Anterior cingulate cortex (tissue), 58 donors: ENCODE data around the gene ZNF778.
A peak's percentile ranks its signal among the peaks of the same experiment; 100 is the strongest.
"Not testable (repeated sequence)": the region's sequence is repeated elsewhere in the genome, so short reads cannot be mapped to it uniquely, and the experiment has no call there.

Experiments used
- DNase-seq, 58 donors: peaks; one replicate each; lab custom pipeline; 2025; lab: John Stamatoyannopoulos, UW

Gene ZNF778

DNA sequence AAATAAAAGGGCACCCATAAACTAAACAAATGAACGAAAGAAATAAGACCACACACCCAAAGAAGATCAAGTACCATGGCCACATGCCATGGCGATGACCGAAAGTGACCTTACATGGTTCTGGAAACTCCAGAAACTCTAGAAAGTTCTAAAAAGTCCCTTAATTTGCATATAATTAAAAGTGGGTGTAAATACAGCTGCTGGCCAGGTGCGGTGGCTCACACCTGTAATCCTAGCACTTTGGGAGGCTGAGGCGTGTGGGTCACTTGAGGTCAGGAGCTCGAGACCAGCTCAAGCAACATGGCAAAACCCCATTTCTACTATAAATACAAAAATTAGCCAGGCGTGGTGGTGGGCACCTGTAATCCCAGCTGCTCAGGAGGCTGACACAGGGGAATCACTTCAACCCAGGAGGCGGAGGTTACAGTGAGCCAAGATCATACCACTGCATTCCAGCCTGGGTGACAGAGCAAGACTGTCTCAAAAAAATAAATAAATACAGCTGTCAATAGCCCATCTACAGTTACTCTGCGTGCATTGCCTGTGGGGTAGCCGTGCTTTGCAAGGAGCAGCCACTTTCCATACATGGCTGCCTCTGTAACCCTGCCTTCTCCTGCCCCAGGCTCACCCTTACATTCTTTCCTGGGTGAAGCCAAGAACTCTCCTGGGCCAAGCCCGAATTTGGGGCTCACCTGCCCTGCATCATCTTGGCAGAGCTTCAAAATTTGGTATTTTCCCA is 7.2 kb upstream of the ZNF778 start:
- DNase-seq, result no peak

DNA sequence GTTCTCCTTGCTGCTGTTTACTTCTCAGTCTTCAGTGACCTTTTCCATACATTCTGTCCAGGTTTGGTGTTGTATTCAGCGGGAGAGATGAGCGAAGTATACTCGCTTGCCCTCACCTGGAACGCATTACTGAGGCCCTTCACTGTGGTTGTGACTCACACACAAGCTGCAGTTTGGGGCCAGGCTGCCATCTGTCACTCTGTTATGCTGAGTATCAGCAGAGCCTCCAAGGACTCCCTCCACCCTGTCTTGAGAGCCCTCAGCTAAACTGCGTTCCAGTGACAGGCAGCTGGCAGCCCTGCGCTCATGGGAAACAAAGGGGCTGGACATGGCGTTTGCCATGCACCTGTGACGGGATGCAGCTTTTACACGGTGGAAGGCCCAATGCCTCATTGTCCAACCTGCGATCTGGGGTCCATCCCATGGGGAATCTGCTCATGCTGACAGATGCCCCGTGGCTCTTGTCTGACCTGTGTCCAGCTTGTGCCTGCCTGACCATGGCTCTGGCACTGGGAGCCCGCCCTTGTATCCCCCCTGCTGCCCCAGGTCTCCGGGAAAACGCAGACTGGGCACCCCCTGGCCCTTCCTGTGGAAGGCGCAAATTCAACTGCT is 6.5 kb upstream of the ZNF778 start:
- DNase-seq, result no peak

DNA sequence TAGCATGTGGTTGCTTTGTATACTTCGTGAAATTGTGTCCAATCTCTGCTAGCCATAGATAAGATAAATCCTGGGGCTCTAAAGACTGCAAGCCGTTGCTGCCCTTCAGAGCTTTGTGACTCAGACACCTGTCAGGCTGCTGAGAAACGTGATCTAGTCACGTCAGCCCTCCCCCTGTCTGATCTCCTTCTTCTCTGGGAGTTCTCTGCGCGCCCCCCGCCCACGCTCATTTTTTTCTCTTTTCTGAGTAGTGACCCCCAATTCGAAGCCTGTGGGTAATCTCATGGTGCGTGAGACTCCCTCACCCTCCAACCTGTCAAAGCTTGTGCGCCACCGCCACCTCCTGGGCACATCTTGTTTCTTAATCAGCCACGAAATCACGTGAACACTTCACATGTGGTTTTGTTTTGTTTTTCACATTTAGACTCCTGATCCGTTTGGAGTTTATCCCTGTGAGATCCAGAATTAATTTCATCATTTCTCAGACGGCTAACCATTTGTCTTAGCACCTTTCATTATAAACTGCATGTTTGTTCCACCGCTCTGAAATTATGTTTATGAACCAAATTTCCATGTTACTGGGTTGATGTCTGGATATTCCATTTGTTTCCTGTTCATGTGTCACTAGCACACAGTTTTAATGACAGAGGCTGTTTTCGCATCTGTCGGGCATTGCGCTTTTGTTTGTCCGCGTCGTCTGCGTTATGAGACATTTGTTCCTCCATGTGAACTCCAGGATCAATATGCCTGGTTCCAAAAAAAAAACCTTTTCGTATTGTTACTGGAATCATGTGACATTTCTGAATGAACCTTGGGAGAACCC is 977 bp upstream of the ZNF778 start:
- peak in 54 of 58 donors; percentile 15 to 82 (median 51) for DNase-seq

DNA sequence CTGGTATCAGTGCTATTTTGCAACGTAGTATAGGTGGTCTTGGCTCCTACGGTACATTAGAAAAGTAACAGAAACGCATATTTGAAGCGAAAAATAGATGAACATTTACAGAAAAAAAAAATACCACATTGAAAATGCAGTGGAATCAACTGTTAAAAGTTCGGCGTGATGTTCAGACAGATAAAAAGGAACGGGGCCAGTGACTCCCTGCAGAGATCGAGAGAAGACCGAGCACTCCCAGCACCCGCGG is 440 bp upstream of the ZNF778 start:
- DNase-seq, result no peak

DNA sequence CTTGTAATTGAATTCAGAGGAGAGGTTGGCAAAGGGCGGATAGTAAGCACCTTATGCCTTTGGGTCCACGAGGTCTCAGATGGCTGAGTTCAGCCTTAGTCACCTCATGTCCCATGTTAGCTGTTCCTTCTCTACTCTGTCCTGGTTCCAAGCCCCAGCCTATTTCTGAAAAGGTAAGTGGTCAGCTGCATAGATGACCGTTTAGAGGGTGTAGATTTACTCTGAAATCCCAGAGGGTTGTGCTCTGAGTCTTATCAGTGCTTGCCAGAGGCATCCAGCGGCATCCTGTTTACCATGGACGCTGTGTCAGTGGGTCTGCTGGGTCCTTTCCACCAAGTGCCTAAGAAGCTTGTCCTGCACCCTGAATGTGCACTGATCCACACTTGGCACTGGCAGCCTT is 1.9 kb downstream of the ZNF778 start:
- no peak for DNase-seq

DNA sequence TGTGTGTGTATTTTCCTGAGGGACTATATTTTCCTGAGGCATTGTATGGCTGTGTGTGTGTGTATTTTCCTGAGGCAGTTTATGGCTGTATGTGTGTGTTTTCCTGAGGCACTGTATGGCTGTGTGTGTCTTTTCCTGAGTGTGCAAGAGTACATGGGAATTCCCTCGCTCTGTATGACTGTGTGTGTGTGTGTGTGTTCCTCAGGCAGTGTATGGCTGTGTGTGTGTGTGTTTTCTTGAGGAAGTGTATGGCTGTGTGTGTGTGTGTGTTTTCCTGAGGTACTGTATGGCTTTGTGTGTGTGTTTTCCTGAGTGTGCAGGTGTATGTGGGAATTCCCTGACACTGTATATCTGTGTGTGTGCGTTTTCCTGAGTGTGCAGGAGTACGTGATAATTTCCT is 4.1 kb downstream of the ZNF778 start:
- DNase-seq, result no peak

DNA sequence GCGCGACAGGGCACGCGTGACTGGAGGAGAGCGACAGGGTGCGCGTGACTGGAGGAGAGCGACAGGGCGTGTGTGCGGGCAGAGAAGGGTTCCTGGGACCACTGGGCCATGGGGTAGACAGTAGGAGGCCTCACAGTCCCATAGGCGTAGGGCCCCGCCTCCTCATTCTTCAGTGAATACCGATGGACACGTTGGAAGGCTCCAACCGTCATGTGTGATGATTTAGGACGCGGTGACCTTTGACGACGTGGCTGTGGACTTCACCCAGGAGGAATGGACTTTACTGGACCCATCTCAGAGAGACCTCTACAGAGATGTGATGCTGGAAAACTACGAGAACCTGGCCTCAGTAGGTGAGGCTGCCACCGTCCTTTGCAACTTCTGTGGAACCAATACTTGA is 5.4 kb downstream of the ZNF778 start:
- DNase-seq, result no peak

DNA sequence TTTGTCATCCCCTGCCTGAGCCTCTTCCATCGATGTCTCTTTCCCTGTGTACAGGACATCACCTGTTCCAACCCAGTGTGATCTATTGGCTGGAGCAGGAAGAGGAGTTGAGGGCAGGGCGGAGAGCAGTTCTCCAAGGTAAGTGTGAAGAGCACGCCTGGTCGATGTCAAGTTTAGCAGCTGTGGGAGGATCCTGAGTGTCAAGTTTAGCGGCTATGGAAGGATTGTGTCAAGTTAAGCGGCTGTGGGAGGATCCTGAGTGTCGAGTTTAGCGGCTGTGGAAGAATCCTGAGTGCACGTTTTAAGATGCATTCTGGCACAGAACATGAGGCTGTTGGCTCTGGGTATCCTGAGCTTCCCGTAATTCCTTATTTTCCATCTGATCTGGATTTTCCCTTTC is 7.2 kb downstream of the ZNF778 start:
- no peak for DNase-seq

DNA sequence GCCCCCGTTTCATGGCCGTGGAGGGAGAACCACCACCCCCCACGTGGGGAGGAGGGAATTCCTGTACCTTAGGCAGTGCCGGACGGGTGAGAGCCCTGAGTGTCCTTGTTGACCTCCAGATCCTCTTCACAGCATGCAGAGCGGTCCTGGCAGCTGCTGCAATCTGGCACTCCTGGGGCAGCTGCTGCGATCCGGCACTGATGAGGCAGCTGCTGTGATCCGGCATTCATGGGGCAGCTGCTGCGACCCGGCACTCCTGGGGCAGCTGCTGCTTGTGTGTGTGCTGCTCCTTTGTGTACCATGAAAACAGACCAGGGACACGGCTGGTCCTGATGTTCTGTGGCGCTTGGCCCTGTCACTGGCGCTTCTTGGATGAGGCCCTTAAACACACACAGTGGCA is 12.8 kb downstream of the ZNF778 start:
- peak in 4 of 58 donors; percentile 6 to 24 (median 11) for DNase-seq

DNA sequence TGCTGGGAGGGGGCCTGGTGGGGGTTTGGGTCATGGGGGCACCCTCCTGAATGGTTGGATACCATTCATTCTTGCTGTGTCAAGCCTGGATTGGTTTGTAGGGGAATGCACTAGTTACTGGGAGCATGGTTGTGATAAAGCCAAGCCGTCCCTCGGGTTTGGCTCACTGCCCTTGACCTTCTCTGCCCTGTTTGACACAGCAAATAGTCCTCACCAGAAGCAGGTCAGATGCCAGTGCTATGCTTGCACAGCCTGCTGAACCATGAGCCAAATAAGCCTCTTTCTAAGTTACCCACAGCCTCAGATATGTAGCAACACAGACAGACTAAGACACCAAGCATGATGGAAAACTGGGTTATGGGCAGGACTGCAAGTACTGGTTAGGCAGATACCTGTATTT is 14.6 kb downstream of the ZNF778 start:
- no peak for DNase-seq

DNA sequence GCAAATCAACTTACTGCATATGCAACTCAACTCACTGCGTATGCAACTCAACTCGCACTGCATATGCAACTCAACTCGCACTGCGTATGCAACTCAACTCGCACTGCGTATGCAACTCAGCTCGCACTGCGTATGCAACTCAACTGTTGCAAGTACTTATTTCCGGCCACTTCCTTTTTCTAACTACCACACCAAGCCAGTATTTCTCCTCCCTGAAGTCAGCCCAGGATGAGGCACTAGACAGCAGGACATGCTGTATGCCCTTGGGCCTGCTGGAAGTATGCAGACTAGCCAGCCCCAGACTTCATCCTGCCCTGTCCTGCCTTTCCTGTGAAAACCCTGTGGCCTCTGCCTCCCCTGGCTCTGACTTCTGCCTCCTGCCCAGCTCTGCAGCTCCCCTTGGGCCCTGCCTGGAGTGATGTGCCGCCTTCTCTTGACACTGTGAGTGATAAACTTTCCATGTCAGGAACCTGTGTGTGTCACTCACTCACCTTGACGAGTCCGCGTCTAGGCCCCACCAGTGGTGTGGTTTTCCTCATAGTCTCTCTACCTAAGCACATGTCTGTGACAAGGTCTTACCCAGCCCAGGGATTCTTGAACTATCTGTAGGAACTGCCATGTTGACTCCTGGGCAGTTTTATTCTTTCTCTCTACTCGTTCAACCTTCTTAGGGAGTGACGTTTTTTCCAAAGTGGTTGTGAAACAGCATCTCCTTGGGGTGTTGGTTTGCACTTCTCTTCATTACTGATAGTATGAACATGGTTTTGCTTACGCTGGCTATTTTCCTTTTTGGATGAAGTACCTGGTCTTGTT is 16.4 kb downstream of the ZNF778 start:
- no peak for DNase-seq

DNA sequence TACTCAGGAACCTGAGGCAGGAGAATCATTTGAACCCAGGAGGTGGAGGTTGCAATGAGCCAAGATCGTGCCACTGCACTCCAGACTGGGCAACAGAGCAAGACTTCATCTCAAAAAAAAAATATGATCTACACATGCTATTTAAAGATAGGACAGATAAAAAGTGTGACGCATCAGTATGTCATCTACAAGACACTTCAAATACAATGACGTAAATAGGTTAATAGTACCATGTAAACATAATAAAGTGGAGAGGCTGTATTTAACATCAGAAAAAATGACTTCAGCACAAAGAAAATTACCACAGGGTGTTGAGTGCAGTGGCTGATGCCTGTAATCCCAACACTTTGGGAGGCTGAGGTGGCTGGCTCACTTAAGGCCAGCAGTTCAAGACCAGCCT is 20.2 kb downstream of the ZNF778 start:
- DNase-seq, result no peak

DNA sequence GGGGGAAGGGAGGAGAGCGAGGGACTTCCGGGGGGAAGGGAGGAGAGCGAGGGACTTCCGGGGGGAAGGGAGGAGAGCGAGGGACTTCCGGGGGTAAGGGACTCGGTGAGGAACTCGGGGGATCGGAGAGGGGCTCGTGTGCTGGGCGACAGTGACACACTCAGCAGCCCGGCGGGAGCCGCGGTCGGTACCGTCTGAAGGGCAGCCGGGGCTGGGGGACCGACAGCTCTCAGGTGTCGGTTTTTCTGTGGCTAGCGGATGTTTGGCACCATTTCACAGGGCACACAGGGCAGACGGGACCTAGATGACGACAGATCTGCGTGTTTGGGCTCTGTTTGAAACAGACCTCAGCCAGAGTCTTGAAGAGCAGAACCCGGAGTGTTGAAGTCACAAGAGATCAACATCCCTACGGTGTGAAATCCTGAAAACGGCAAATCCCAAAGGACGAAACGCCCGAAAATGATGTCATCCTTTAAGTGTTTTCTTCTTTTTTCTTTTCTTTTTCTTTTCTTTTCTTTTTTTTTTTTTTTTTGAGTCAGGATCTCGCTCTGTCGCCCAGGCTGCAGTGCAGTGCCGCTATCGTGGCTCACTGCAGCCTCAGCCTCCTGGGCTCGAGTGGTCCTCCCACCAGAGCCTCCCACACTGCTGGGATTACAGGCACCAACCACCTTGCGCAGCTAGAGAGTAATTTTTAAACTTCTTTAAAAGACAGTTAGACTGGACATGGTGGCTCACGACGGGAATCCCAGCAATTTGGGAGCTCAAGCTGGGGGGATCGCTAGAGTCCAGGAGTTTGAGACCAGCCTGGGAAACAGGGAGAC is 23.9 kb downstream of the ZNF778 start:
- peak in 57 of 58 donors; percentile 17 to 89 (median 66) for DNase-seq

DNA sequence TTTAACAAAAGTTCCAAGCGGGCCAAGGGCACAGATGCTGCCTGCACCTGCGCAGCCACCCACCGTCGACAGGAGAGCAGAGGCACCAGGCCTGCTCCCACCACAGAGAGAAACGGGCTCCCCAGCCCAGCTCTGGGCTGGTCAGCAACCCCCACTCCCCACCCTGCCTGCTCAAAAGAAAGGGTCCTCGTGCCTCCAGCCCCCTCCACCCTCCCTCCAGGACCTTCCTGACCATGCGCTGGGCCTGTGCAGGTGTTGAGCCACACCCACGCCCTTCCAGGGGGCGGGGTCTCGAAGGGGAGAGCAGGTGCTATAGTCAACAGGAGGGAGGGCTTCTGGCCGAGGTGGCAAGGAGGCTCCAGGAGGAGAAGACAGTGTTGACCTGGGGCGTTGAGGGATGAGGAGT is 25.3 kb downstream of the ZNF778 start:
- no peak for DNase-seq

DNA sequence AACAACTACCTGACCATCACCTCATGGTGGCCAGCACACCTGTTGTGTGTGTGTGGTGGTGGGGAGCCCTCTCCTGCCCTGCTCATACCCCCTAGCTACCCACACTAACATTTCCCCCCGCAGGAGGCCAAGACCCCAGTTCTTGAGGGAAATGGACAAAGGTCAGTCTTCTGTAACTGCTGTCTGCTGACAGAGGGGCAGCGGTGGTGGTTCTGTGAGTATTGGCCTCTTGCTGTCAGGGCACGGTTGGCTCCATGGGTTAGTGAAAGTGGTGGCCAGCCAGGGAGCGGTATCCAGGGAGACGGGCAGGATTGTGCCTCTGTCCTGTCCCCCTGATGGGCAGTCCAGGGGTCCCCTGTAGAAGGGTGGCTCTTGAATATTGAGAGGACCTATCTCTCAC is 26.2 kb downstream of the ZNF778 start:
- no peak for DNase-seq

DNA sequence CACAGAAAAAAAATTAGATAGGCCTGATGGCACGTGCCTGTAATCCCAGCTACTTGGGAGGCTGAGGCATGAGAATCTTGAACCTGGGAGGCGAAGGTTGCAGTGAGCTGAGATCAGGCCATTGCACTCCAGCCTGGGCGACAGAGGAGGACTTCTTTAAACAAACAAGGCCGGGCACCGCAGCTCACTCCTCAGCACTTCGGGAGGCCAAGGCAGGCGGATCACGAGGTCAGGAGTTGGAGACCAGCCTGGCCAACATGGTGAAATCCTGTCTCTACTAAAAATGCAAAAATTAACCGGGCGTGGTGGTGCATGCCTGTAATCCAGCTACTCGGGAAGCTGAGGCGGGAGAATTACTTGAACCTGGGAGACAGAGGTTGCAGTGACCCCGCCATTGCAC is 26.8 kb downstream of the ZNF778 start:
- not testable (repeated sequence) for DNase-seq

DNA sequence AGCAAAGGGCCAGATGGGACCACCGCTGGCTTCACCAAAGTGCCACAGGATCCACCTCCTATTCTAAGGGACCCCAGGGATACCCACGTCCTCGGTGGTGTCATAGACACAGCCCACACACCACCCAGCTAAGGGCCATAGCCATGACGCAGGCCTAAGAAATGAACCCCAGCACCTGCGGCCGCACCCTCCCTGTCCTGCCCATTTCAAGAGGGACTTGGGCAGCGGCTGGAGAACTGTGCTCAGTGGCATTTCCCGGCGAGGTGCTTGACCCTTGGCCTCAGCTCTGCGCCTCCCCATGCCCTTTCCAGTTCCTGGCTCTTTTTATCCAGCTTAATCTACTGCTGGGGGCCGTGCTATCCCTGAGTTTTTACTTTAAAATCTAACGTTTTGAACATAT is 27.3 kb downstream of the ZNF778 start:
- no peak for DNase-seq

DNA sequence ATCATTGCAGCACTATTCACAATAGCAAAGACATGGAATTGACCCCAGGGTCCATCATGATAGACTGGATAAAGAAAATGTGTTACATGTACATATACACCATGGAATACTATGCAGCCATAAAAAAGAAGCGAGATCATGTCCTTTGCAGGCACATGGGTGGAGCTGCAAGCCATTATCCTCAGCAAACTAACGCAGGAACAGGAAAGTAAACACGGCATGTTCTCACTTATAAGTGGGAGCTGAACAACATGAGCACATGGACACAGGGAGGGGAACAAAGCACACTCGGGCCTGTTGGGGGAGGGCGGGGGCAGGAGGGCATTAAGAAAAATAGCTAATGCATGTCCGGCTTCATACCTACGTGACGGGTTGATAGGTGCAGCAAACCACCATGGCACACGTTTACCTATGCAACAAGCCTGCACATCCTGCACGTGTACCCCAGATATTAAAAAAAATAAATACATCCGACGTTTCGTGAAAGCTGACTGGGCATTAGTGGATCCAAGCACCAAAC is 28.9 kb downstream of the ZNF778 start:
- no peak for DNase-seq

DNA sequence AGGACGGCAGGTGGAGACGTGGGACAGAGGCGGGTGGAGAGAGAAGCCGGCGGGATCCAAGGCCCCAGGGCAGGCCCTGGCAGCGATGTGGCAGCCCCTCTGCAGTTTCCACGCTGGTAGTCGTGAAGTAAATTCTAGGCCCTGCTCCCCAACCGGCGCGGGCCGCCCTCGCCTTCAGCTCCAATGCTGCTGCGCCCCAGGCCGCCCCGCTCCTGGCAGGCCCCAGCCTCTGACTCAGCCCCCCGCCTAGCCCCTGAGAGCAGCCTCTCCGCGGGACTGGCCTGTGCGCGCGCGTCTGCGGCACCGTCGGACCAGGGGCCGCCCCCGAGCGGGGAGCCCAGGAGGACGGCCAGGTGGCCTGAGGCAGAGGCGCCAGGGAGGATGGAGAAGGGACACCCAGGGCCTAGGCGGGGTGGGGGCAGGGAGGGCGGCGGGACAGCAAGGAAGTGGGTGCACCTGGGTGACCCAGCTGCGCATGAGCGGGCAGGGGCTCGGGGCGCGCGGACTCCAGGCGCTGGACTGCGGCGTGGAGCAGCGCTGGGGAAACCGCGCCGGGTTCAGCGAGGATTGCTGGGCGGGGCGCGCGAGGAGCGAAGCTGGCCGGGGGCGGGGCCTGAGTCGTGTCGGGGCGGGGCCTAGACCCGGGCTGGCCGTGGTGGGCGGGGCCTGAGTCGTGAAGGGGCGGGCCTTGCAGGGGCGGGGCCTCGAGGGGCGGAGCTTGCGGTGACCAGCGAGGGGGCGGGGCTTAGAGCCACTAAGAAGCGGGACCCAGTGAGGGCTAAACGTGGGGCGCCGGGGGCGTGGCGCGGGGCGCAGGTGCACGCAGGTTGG is 29.6 kb downstream of the ZNF778 start:
- peak; percentile 12 to 95 (median 84) for DNase-seq
